ENCODE results near the gene FIG4.
"Not testable (repeated sequence)": the region's sequence is repeated elsewhere in the genome, so short reads cannot be mapped to it uniquely, and the experiment has no call there.

FIG4 gene

GRCh38 chr6:109800771-109801170 lies 109.7 kb downstream of the FIG4 start:
- DNase-seq, result no peak

GRCh38 chr6:109801794-109802193 lies 110.7 kb downstream of the FIG4 start:
- DNase-seq, result no peak

DNA sequence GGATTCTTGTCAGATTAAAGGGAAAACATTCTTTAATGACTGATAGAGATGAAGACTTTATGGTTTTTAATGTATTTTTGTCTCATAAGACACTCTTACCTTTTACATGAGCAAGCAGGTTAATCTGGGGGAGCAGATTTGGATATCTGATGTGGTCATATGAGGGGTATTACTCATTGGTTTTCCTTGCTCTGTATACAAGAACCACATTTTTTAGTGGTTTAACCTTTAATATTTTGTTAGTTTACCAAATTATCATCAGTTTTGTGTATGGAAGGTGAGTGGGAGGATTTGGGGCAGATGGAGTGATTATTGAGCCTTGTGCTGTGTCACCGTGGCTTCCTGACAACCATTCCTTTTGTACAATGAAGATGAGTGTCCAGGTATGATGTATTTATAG lies 112.9 kb downstream of the FIG4 start:
- no peak for DNase-seq

DNA sequence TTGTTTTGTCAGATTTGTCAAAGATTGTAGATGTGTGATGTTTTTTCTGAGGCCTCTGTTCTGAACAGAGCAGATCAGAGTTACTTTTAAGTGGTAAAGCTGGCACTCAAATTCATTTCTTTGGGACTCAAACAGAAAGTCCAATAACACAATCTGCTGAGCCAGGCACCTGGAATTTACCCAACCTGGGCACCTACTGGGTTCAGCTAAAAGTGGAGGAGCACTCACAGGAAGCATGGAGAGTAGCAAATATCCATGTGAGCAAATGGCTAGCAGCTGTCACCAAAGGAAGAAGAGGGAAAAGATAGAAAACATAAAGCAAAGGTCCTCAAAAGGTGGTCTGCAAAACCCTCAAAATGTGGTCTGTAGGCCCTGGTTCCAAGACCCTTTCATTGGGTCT lies 116.8 kb downstream of the FIG4 start:
- no peak for DNase-seq

DNA sequence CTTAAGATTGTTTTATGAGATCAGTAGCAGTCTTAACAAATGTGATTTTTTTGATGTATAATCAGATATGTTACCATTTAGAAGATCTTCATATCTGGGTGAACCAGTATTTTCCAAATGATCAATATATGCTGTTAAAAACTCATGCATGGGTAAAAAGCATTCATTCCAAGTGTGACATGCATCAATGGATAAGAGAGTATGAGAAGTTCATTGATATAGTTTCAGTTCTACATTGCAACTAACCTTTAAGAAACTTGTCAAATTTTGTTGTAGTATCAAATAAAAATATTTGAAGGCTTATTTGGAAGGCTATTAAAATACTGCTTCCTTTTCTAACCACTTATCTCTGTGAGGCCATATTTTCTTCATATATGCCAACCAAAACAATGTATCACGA lies 117.7 kb downstream of the FIG4 start:
- no peak for DNase-seq

- no peak for DNase-seq
Observed at GRCh38 chr6:109815054-109815453, 124.0 kb downstream of the FIG4 start.

- no peak for DNase-seq
Observed at GRCh38 chr6:109816452-109817374, 125.6 kb downstream of the FIG4 start.

GRCh38 chr6:109820706-109821350 lies 129.7 kb downstream of the FIG4 start:
- DNase-seq, result no peak

DNA sequence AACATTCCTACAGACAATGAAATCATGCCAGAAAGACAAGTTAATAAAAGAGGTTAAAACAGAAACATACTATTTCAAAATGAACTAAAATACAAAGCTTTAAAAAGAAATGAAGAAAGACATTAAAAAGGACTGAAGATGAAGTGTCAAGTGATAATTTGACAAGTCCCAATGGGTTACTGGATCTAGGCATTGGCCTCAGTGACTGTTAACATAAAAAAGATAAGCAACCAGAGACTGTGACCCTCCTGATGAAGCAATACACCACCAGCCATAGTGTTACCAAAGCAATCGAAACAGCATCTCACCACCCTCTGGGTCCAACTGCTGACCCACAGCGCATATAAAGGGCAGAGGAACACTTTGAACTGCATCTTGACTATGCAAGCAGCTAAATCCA lies 130.3 kb downstream of the FIG4 start:
- DNase-seq, result no peak

DNA sequence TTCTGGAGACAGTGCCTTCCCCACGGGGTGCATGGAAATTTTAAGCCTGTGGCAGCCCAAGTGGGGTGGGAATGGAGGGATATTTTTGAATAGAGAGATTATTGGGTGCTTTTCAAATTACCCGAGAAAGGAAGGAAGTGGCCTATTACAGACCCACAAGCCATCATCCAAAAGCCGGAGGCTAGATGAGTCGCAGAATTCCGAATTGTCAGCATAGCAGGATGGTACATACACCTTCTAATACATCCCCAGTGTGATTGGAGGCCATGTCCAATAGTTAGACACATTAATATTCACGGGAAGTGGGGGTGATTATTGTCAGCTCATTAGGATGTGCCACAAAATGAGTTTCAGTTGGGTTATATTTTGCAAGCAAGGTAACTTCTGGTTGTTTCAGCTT lies 133.0 kb downstream of the FIG4 start:
- no peak for DNase-seq

GRCh38 chr6:109826551-109826950 lies 135.5 kb downstream of the FIG4 start:
- no peak for DNase-seq

- DNase-seq, result not testable (repeated sequence)
Observed at GRCh38 chr6:109831352-109831751, 140.3 kb downstream of the FIG4 start.

- no peak for DNase-seq
Observed at GRCh38 chr6:109834131-109834530, 143.0 kb downstream of the FIG4 start.

DNA sequence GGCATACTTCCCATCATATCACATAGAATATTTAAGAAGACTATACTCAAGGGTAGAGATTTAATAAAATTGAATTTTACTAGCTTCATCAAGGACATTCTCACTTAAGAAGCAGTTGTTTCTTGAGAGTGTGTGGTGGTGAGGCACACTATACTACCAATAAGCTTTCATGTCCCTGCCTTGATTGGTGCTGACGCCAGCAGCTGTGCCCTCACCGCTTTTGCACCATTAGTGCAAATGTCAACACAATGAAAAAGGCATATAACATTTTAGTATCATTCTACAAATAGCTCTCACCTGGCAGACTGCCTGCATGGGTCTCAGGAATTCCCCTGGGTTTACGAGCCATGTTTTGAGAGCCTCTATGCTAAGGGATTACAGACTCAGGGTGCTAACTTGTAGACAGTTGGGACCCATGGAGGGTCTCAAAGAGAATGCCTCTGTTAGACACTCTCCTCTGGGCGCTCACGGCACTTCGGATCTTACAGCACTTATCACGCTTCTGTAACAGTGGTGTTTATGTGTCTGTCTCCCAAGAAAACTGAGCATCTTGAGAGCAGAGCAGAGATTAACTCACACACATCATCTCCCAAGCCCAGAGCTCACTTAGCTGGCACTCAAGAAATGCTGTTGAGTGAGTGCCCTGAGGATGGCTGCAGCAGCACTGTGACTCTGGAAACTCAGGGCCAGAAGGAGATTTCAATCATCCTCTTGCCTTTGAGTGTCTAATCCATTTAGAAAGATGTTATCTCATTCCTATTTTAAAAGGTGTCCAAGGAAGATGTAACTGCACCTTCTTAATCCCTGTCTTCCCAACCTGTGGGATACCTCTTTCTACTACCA lies 143.7 kb downstream of the FIG4 start:
- no peak for DNase-seq

DNA sequence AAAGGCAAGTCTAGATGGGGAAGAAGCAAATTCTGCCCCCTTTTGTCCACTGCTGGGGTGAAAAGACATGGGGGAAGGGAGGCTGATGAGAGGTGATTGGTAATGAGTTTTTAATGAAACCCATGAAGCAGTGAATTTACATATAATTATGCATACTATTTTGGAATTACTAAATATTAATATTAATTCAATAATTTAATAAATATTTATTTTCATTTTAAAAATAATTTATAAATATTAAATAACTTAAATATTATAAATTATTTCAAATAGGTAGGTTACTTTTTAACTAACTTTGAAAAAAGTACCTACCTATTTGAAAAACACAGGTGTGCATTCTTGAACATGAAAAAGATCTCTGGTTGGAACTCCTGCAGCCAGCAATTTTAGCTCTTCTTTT lies 148.9 kb downstream of the FIG4 start:
- no peak for DNase-seq

- no peak for DNase-seq
Observed at GRCh38 chr6:109840796-109841195, 149.7 kb downstream of the FIG4 start.

DNA sequence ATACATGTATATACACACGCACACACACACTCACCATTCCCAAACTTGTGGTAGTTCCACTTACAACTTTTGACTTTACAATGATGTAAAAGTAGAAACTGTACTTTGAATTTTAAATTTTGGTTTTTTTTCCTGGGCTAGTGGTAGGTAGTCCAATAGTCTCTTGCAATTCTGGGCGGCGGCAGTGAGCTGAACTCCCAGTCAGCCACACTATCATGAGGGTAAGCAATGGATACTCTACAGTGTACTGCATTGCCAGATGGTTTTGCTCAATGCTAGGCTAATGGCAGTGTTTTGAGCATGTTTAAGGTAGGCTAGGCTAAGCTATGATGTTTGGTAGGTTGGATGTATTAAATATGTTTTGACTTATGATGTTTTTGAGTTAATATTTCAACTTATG lies 150.8 kb downstream of the FIG4 start:
- no peak for DNase-seq

DNA sequence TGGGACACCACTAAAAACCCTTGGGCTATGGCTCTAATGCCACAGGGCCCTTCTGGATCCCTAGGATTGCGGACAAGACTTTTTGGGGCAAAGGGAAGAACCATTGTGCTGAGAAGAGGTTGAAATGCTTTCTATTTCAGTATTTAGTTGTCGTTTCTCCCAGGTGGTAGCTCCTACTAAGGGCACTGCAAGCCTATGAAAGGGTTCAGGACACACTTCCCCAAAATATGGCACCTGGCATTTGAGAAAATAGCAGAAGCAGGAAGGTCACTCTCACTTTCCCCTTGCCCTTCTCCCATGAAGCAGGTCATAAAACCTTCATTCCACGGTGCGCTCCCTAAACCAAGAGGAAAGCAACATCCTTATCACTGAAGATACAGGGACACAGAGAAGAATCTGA lies 161.6 kb downstream of the FIG4 start:
- no peak for DNase-seq

GRCh38 chr6:109853426-109853825 lies 162.3 kb downstream of the FIG4 start:
- no peak for DNase-seq

- no peak for DNase-seq
Observed at GRCh38 chr6:109853951-109854350, 162.9 kb downstream of the FIG4 start.

- DNase-seq, result no peak
Observed at GRCh38 chr6:109854541-109855308, 163.6 kb downstream of the FIG4 start.

GRCh38 chr6:109855476-109856040 lies 164.5 kb downstream of the FIG4 start:
- DNase-seq, result not testable (repeated sequence)
